Measurements from ENCODE around the gene IL23R. TPM values are rescaled to one million over a fixed set of nuclear protein-coding genes. Genes with fewer than 3 reads are reported as not detected.

IL23R gene
- total and polyA plus RNA-seq, 2 of the 8 experiments (the other 6 are each of a cell fraction or from before 2014, with no cell fraction given) = not detected

DNA sequence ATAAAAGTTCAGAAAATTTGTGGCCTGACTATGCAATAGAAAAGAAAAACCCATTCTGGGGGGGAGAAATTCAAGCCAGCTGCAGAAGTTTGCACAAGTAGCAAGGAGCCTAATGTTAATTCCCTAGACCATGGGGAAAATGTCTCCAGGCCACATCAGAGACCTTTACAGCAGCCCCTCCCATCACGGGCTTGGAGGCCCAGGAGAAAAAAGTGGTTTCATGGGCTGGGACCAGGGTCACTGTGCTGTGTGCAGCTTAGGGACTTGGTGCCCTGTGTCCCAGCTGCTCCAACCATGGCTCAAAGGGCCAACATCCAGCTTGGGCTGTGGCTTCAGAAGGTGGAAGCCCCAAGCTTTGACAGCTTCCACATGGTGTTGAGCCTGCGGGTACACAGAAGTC, 42.0 kb downstream of the IL23R start (continued):
- TF ChIP-seq EGR1 (IDR thresholded peaks at IDR 0.05; ENCODE audit: borderline replicate concordance, low read depth, low read length) = no peak
- no peak for TF ChIP-seq SIN3A (conservative IDR thresholded peaks at IDR 0.05 in 1 of 2, IDR thresholded peaks at IDR 0.05 in 1 of 2; ENCODE audit: low read depth in 1 of 2, low read length in 2 of 2)
- TF ChIP-seq BACH1 (IDR thresholded peaks at IDR 0.05; ENCODE audit: low read length) = no peak

All from H1 (cell line).